Esophagus squamous epithelium (tissue), 5 donors: ENCODE data around the gene TATDN2. TPM values are rescaled to one million over a fixed set of nuclear protein-coding genes. Genes with fewer than 3 reads are reported as not detected.
"Not testable (repeated sequence)": the region's sequence is repeated elsewhere in the genome, so short reads cannot be mapped to it uniquely, and the experiment has no call there.

ENCODE experiments used
- DNase-seq: peaks from one replicate; lab custom pipeline; 2025; lab: John Stamatoyannopoulos, UW
- H3K27ac ChIP-seq, 4 donors: fragments of 200-600 bp; sonication (generic); one replicate each; pipeline ENCODE4 v1.5.1; 2016 to 2019; ENCODE audit warnings: mild to moderate bottlenecking in 1 of 4
- H3K27me3 ChIP-seq, 4 donors: fragments of 200-600 bp; sonication (generic); 1 replicate in 3 of 4; 2 replicates in 1 of 4; pipeline versions ENCODE4 v1.5.1 to v1.6.0; 2017 to 2021; ENCODE audit warnings: antibody characterized with exemption in 1 of 4
- H3K36me3 ChIP-seq, 3 donors: fragments of 200-600 bp; sonication (generic); one replicate each; pipeline ENCODE4 v1.5.1; 2016 to 2019
- H3K4me1 ChIP-seq, 3 donors: fragments of 200-600 bp; sonication (generic); one replicate each; pipeline ENCODE4 v1.5.1; 2017 to 2019
- H3K4me3 ChIP-seq, 4 donors: fragments of 200-600 bp; sonication (generic); 1 replicate in 3 of 4; 2 replicates in 1 of 4; pipeline ENCODE4 v1.5.1; 2016 to 2019; ENCODE audit warnings: mild to moderate bottlenecking in 2 of 4, moderate library complexity in 1 of 4
- H3K9me3 ChIP-seq, 3 donors: fragments of 200-600 bp; sonication (generic); one replicate each; pipeline ENCODE4 v1.5.1; 2016 to 2019
- POLR2A ChIP-seq, 4 donors: fragments of 450-650 bp; IDR thresholded peaks; one replicate each; pipeline ENCODE4 v1.6.1; 2017; ENCODE audit warnings: antibody characterized with exemption in 4 of 4, mild to moderate bottlenecking in 4 of 4, moderate library complexity in 3 of 4
- WGBS, 2 donors: methylation state at CpG; one replicate each; pipeline ENCODE4 v1.1.5; 2018; 5-methylcytosine and 5-hydroxymethylcytosine counted together
- intact Hi-C: fragments of 100-400 bp; cut with DNase I; formaldehyde crosslinking; loops from one replicate; pipeline ENCODE4 v1.15.0; 2022
- total RNA-seq, 4 donors: library from RNA; depleted of rRNA; stranded (reverse); fragments of >200 nt; gene quantifications; one replicate each; pipeline ENCODE4 v1.1.0, GENCODE V29; 2016
- TF ChIP-seq, protein P1 (sequence below), 6 experiments: fragments of 450-650 bp in 4 of 6; fragments of 200-600 bp in 2 of 6; sonication (generic) in 2 of 6; IDR thresholded peaks; one replicate each; pipeline ENCODE4 v1.5.1; 2016 to 2019; ENCODE audit warnings: antibody characterized with exemption in 6 of 6, mild to moderate bottlenecking in 4 of 6, moderate library complexity in 4 of 6
- donor health status: DM: yes; HTN: yes; CAD: no.

The TATDN2 gene
- total RNA-seq, 4 donors from 2014 or later: 12.6 to 20.6 (median 17.1) TPM

DNA sequence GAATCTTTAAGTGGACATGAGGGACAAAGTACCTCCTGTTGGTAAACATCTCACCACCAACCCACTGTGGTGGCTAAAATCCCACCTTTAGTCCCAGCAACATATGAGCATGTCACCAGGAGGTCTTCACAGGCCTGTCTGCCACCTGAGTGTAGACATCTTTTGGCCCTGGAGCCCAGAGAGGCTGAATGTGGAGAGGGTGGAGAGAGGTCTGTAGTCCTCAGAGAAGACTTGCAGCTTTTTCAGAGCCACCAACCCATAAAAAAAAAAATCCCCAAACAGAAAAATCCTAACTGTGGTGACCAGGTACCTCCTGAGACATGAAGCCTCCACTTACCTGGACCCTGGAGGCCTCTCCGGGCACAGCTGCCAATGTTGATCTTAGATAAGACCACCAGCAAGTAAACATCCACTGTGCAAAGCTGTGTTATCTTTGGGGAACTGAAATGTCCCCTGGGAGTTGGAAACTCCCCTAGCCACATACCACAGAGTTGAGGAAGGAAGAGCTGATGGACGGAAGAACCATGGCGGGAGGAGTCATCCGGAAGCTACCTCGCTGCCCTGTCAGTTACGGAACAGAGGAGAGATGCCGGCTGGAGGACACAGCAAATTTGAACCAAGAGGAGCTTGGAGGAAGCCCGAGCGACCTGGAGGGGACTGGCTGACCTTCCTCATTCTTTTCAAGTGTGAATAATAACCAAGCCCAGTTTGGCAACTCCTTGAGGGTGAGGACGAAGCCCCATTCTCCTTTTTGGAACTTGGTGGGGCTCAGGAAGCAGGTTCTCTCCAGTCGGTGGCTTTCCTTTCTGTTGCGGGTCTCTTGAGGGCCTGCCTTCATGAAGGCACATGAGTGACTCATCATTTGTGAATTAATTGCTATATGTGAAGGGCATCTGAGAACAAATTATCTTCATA is 44.5 kb downstream of the TATDN2 start, which contains the start of gene GHRL:
GHRL (minus strand) TSS at position 443 of the 915 bp plus-strand sequence. CDS start 2,767 bp downstream, outside the sequence.
- Histone ChIP-seq H3K9me3 (no peaks in the 10 kb centered on the region), H3K27ac (no peak within 1 kb of the TSS), H3K4me3 (no peak within 1 kb of the TSS), H3K36me3 (peaks cover 0 to 56% (median 8%) of the 10 kb centered on the region in 3 donors), H3K4me1 (peaks cover 0 to 5% (median 0%) of the 10 kb centered on the region in 3 donors), H3K27me3 (no peaks in the 10 kb centered on the region)
- intact Hi-C loops: no loop called here
- TF ChIP-seq POLR2A (IDR thresholded peaks at IDR 0.05): no peak
- TF ChIP-seq, protein P1, sequence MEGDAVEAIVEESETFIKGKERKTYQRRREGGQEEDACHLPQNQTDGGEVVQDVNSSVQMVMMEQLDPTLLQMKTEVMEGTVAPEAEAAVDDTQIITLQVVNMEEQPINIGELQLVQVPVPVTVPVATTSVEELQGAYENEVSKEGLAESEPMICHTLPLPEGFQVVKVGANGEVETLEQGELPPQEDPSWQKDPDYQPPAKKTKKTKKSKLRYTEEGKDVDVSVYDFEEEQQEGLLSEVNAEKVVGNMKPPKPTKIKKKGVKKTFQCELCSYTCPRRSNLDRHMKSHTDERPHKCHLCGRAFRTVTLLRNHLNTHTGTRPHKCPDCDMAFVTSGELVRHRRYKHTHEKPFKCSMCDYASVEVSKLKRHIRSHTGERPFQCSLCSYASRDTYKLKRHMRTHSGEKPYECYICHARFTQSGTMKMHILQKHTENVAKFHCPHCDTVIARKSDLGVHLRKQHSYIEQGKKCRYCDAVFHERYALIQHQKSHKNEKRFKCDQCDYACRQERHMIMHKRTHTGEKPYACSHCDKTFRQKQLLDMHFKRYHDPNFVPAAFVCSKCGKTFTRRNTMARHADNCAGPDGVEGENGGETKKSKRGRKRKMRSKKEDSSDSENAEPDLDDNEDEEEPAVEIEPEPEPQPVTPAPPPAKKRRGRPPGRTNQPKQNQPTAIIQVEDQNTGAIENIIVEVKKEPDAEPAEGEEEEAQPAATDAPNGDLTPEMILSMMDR (IDR thresholded peaks at IDR 0.05): no peak
- 58 to 67% methylated on average over 12 of the region's 12 CpGs for WGBS, 2 donors
- DNase-seq: no peak

DNA sequence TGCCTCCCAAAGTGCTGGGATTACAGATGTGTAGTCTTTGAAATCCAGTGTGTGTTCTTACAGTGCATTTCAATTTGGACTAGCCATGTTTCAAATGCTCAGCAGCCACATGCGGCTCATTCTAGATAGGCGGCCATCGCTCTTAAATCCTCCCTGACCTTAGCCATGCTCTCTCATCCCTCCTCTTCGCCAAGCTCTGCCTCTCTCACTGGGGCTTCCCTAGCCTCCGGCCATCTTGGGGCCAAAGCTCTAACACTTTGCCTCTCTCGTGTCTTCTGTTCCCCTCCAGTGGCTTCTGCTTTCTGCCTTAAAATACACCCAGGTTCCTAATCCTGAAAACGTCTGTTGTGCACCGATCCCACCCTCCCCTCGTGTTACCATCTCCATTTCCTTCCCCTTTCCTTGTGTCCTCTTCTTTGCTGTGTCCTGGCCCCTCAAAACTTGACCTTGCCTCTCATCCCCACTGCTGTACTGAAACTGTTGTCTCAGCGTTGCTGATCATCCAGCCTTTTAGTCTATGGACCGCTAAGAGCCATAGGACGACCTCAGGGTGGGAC is 45.8 kb downstream of the TATDN2 start:
- Histone ChIP-seq H3K27ac (no peak overlapping the region), H3K4me3 (no peak overlapping the region), H3K4me1 (peaks cover 0 to 5% (median 0%) of the 10 kb centered on the region in 3 donors), H3K27me3 (no peaks in the 10 kb centered on the region), H3K9me3 (no peaks in the 10 kb centered on the region), H3K36me3 (peaks cover 0 to 51% (median 5%) of the 10 kb centered on the region in 3 donors)
- intact Hi-C loops: no loop called here
- TF ChIP-seq, protein P1 (IDR thresholded peaks at IDR 0.05): no peak
- no peak for TF ChIP-seq POLR2A (IDR thresholded peaks at IDR 0.05)
- DNase-seq: no peak
- WGBS, 2 donors: 84 to 91% methylated on average over 12 of the region's 12 CpGs

DNA sequence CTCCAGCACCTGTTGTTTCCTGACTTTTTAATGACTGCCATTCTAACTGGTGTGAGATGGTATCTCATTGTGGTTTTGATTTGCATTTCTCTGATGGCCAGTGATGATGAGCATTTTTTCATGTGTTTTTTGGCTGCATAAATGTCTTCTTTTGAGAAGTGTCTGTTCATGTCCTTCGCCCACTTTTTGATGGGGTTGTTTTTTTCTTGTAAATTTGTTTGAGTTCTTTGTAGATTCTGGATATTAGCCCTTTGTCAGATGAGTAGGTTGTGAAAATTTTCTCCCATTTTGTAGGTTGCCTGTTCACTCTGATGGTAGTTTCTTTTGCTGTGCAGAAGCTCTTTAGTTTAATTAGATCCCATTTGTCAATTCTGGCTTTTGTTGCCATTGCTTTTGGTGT is 49.8 kb downstream of the TATDN2 start:
- H3K27me3 ChIP-seq, intact Hi-C loops, H3K4me3 ChIP-seq, H3K4me1 ChIP-seq, H3K27ac ChIP-seq, H3K9me3 ChIP-seq, DNase-seq: not testable (repeated sequence)
- WGBS, 2 donors: no CpG with 5 or more reads among the region's 1 CpG
- H3K36me3 ChIP-seq: peaks cover 9 to 67% (median 23%) of the 10 kb centered on the region in 3 donors

DNA sequence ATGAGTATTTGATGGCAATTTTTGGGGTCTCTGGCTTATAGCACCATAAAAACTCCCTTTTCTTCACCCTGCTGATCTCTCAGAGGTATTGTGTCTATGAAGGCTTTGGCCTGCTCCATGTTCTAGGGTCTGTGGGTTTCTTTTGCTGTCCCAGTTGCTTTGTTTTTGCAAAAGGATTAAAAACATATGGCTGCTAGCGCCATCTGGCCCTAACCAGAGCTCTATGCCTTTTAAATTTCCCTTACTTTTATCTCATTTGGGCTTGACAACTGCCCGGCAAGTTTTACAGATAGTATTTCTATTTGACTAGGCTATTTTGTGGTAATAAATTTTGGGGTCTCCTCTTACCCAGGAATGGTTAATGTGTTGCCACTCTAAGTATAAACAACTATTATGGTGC is 50.9 kb downstream of the TATDN2 start:
- no peak overlapping the region for H3K4me3 ChIP-seq
- no peak overlapping the region for H3K27ac ChIP-seq
- WGBS, 2 donors: 79 to 95% methylated on average over 2 of the region's 2 CpGs
- peaks cover 20 to 78% (median 23%) of the 10 kb centered on the region in 3 donors for H3K36me3 ChIP-seq
- no peaks in the 10 kb centered on the region for H3K9me3 ChIP-seq
- H3K4me1 ChIP-seq: no peaks in the 10 kb centered on the region
- no peaks in the 10 kb centered on the region for H3K27me3 ChIP-seq
- DNase-seq: no peak
- TF ChIP-seq POLR2A (IDR thresholded peaks at IDR 0.05): no peak
- TF ChIP-seq, protein P1 (IDR thresholded peaks at IDR 0.05): no peak
- intact Hi-C loops: no loop called here

DNA sequence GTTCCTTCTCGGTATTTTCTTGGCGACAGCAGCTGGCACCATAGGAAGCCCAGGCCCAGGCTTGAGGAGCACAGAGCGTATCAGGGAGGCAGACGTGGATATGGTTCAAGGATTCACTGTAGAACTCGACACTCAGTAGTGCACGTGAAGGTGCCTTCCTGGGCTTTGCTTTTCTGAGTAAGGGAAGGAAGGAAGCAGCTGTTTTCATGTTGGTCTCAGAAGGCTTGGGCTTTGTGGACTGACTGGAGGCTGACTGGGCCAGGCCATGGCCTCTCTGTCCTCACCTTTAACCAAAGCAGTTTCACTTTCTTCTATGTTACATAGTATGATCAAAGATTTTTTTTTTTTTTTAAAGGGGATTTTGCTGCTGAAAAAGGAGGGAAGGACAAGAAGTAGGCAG is 51.4 kb downstream of the TATDN2 start:
- Histone ChIP-seq H3K4me1 (no peaks in the 10 kb centered on the region), H3K36me3 (peaks cover 24 to 83% (median 25%) of the 10 kb centered on the region in 3 donors), H3K27ac (no peak overlapping the region), H3K4me3 (no peak overlapping the region), H3K9me3 (no peaks in the 10 kb centered on the region), H3K27me3 (no peaks in the 10 kb centered on the region)
- WGBS, 2 donors: 71 to 82% methylated on average over 1 to 6 of the region's 6 CpGs
- intact Hi-C loops: no loop called here
- TF ChIP-seq POLR2A (IDR thresholded peaks at IDR 0.05): no peak
- TF ChIP-seq, protein P1 (IDR thresholded peaks at IDR 0.05): no peak
- no peak for DNase-seq
